ACC112 (cell line): Measurements from ENCODE around the gene SLC39A12.

ENCODE experiments used
- H2AFZ ChIP-seq: fragments of 200-600 bp; sonication (generic); one replicate; pipeline ENCODE4 v1.6.0; 2017; ENCODE audit warnings: antibody characterized with exemption, low read length; ENCODE audit not compliant: unreplicated experiment
- H3K27ac ChIP-seq: fragments of 200-600 bp; sonication (generic); 2 replicates; pipeline ENCODE4 v1.5.1; 2014; ENCODE audit warnings: low read depth, mild to moderate bottlenecking, antibody characterized with exemption, low read length, moderate library complexity
- H3K27me3 ChIP-seq: fragments of 200-600 bp; sonication (generic); 2 replicates; pipeline ENCODE4 v1.6.1; 2014; ENCODE audit warnings: mild to moderate bottlenecking, antibody characterized with exemption, low read length, moderate library complexity, mixed read lengths; ENCODE audit not compliant: insufficient read depth
- H3K36me3 ChIP-seq: fragments of 200-600 bp; sonication (generic); 2 replicates; pipeline ENCODE4 v1.6.1; 2016; ENCODE audit warnings: mild to moderate bottlenecking, antibody characterized with exemption, low read length, moderate library complexity, mixed read lengths; ENCODE audit not compliant: insufficient read depth
- H3K4me1 ChIP-seq: fragments of 200-600 bp; sonication (generic); one replicate; pipeline ENCODE4 v1.6.1; 2016; ENCODE audit warnings: low read length, mixed read lengths; ENCODE audit not compliant: insufficient read depth, unreplicated experiment, control insufficient read depth
- H3K4me3 ChIP-seq: fragments of 200-600 bp; sonication (generic); 2 replicates; pipeline ENCODE4 v1.5.1; 2014; ENCODE audit warnings: mild to moderate bottlenecking, low read depth, low read length
- H3K79me2 ChIP-seq: fragments of 200-600 bp; sonication (generic); one replicate; pipeline ENCODE4 v1.6.0; 2016; ENCODE audit warnings: low read length; ENCODE audit not compliant: control insufficient read depth, unreplicated experiment, insufficient read depth

SLC39A12 gene

DNA sequence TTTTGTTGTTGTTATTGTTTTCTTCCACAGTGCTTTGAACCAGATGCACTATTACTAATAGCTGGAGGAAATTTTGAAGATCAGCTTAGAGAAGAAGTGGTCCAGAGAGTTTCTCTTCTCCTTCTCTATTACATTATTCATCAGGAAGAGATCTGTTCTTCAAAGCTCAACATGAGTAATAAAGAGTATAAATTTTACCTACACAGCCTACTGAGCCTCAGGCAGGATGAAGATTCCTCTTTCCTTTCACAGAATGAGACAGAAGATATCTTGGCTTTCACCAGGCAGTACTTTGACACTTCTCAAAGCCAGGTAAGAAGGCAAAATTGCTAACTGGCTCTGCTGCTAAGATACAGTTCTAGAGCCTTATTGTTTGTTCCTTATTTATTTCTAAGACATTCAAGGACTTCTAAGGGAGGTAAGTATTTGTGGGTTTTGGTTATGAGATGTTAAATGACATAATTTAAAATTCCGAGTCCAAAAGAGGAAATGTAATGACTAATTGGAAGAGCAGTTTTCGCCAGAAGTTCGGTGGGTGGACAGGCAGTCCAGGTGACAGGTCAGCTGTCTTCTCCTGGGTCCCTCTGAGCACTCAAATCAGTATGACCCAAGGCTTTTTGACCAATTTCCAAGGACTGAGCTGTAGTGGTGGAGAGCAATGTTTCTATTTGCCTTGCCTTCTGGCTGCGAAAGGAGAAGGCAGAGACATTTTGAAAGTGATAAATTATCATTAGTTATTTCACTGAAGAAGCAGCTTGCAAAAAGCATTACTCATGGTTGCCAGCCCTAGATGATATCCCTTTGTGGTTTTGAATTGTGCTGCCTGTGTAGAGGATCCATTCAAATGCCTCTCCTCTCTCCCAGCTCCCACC is 10.1 kb downstream of the SLC39A12 start:
- no peak overlapping the region for H2AFZ ChIP-seq
- H3K4me1 ChIP-seq = no peaks in the 10 kb centered on the region
- no peaks in the 10 kb centered on the region for H3K36me3 ChIP-seq

GRCh38 chr10:17963431-17963830 is 11.7 kb downstream of the SLC39A12 start:
- H3K79me2 ChIP-seq = no peaks in the 10 kb centered on the region

More for the DNA sequence above, 10.1 kb downstream of the SLC39A12 start:
- Histone ChIP-seq H3K27ac (no peak overlapping the region), H3K4me3 (no peak overlapping the region), H3K27me3 (no peaks in the 10 kb centered on the region; the same call in 1 of the 2 replicates), H3K79me2 (no peaks in the 10 kb centered on the region)

GRCh38 chr10:17965649-17966235 is 14.0 kb downstream of the SLC39A12 start:
- H2AFZ ChIP-seq = no peak overlapping the region
- H3K27ac ChIP-seq = no peak overlapping the region
- no peaks in the 10 kb centered on the region for H3K79me2 ChIP-seq
- no peaks in the 10 kb centered on the region for H3K36me3 ChIP-seq
- no peak overlapping the region for H3K4me3 ChIP-seq
- no peaks in the 10 kb centered on the region for H3K4me1 ChIP-seq
- H3K27me3 ChIP-seq = no peaks in the 10 kb centered on the region; the same call in 1 of the 2 replicates

More at GRCh38 chr10:17963431-17963830, 11.7 kb downstream of the SLC39A12 start:
- no peaks in the 10 kb centered on the region for H3K4me1 ChIP-seq
- no peak overlapping the region for H3K4me3 ChIP-seq
- no peak overlapping the region for H3K27ac ChIP-seq
- no peaks in the 10 kb centered on the region; the same call in 1 of the 2 replicates for H3K27me3 ChIP-seq
- no peak overlapping the region for H2AFZ ChIP-seq
- H3K36me3 ChIP-seq = no peaks in the 10 kb centered on the region

DNA sequence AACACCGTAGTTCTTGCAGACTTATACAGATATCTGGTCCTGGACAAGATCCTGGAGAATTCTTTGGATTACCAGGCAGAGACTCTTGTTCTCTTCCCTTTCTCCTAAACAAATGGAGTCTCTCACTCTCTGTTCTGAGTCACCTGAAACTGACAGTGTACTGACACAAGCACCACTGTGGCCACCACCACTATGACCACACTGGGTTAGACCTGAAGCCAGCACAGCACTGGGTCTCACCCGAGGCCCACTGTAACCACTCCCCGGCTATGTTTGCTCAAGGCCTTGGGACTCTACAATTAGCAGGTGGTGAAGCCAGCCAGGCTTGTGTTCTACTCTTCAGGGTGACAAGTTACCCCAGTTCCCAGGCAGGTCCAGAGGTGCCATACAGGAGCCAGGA is 22.8 kb downstream of the SLC39A12 start:
- Histone ChIP-seq H3K4me3 (no peak overlapping the region), H3K27ac (no peak overlapping the region), H2AFZ (no peak overlapping the region), H3K4me1 (no peaks in the 10 kb centered on the region), H3K27me3 (no peaks in the 10 kb centered on the region), H3K36me3 (no peaks in the 10 kb centered on the region), H3K79me2 (no peaks in the 10 kb centered on the region)

- Histone ChIP-seq H3K27ac (peak overlapping the region; percentile 21; the same call in 1 of the 2 replicates), H3K27me3 (no peaks in the 10 kb centered on the region), H3K4me1 (peaks cover 27% of the 10 kb centered on the region), H3K4me3 (no peak overlapping the region), H2AFZ (peak overlapping the region; percentile 30), H3K79me2 (no peaks in the 10 kb centered on the region), H3K36me3 (no peaks in the 10 kb centered on the region)
These were observed 29.3 kb downstream of the SLC39A12 start for GRCh38 chr10:17980846-17981565.

DNA sequence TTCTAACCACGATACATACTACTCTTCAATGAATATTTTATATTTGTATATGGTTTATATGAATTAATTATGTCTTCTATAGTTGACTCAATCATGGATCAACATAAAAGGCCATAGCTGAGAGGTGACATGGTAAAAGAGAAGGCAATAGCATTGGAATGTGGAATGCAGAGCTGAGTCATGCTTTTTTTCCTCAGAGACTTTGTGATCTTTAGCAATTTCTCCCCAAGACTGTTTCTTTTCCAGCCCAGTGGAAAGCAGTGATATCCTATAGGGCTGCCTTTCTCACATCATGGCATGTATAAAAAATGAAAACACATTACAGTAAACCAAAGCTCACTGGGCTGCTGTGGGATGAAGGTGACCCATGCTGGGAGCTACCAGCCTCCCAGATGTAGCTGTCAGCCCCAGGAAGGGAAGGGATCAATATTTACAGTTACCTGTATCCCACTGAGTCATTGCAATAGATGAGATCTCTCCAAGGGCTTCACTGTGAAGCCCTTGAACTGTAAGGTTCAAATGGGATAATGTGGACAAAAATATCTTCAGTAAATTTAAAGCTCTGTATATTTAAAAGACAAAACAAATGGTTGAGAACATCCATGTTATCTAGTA is 30.2 kb downstream of the SLC39A12 start:
- H3K79me2 ChIP-seq = no peaks in the 10 kb centered on the region
- no peaks in the 10 kb centered on the region for H3K27me3 ChIP-seq
- H3K36me3 ChIP-seq = no peaks in the 10 kb centered on the region
- peaks cover 27% of the 10 kb centered on the region for H3K4me1 ChIP-seq
- peak overlapping the region; percentile 41 for H2AFZ ChIP-seq
- H3K27ac ChIP-seq = peak overlapping the region; percentile 75
- no peak overlapping the region for H3K4me3 ChIP-seq

DNA sequence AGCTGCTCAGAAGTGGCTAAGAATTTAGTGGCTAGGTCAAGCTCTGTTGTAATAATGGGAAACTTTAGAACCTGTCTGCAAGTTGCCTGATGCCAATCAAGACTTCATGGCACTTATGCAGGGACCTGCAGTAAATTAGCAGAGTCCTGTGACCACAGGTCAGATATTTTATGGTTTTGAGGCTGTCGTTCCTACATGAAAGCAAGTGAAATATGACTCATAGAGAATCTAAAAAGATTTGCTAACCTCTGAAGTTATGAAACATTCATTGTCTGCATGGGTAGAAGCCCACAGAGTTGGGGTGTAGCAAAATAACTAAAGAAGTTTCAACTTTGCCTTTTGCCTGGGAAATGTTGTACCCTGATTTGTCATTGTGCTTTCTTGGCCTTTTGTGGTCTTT is 32.3 kb downstream of the SLC39A12 start:
- H3K79me2 ChIP-seq = no peaks in the 10 kb centered on the region
- H3K27me3 ChIP-seq = no peaks in the 10 kb centered on the region
- no peak overlapping the region for H3K4me3 ChIP-seq
- no peak overlapping the region for H2AFZ ChIP-seq
- H3K36me3 ChIP-seq = no peaks in the 10 kb centered on the region
- H3K27ac ChIP-seq = peak overlapping the region; percentile 13; the same call in 1 of the 2 replicates
- H3K4me1 ChIP-seq = peaks cover 27% of the 10 kb centered on the region

DNA sequence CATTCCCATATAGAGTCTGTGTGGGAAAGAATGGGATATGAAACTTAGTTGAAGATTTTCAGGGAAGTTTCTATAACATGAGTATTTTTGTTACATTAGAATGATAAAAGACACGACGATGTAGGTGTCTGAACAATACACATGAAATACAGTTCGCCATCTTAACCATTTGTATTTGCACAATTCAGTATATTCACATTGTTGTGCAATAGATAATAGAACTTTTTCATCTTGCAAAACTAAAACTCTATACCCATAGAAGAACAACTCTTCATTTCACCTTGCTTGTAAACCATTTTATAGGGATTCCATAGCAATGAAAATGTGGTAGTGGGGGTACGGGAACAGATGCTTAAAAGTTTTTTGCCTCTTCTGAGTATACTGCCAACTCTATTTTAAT is 32.8 kb downstream of the SLC39A12 start:
- no peaks in the 10 kb centered on the region for H3K27me3 ChIP-seq
- H3K79me2 ChIP-seq = no peaks in the 10 kb centered on the region
- peak overlapping the region; percentile 13; the same call in 1 of the 2 replicates for H3K27ac ChIP-seq
- no peak overlapping the region for H2AFZ ChIP-seq
- peaks cover 27% of the 10 kb centered on the region for H3K4me1 ChIP-seq
- no peak overlapping the region for H3K4me3 ChIP-seq
- H3K36me3 ChIP-seq = no peaks in the 10 kb centered on the region

DNA sequence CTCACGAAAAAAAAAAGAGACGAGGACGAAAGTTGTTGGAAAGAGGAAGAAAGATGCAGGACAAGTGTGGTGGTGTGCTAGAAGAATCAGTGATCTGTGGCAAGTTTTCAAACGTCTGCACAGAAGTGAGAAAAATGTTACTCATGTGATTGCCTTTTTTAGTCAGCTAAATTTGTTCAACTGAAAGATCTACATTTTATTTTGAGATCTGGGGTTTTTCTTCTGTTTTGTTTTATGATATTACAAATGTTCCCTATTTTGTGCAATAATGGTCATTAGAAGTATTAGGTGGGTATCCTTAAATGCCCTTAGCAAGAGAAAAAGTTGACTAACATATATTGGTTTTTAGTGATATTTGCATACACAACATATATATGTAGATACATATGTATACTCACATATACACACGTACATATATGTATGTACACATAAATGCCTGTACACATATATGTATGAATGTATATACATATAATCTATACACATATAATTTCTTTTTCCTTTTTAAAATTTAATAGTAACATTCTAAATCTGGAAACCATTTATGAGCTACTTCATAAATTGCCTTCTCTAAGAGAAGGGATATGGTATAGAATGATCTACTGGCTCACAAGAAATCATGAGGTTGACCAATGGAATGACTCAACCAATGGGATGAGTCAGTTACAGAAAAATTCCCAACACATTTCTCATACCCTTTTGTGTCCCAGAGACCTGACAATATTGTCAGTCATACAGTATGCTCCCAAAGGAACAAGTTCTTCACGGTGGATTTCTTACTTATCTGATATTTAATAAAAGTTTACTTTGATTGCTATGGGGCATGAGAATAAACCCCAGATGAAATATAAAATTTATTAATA is 38.4 kb downstream of the SLC39A12 start:
- peaks cover 13% of the 10 kb centered on the region for H3K4me1 ChIP-seq
- H3K79me2 ChIP-seq = no peaks in the 10 kb centered on the region
- H3K36me3 ChIP-seq = no peaks in the 10 kb centered on the region
- H2AFZ ChIP-seq = no peak overlapping the region
- no peaks in the 10 kb centered on the region for H3K27me3 ChIP-seq
- peak overlapping the region; percentile 63 for H3K27ac ChIP-seq
- no peak overlapping the region for H3K4me3 ChIP-seq
